DOHH2 (cell line): ENCODE data around the gene CDK5RAP2.

Experiments used
- EZH2phosphoT487 ChIP-seq: fragments of 200-600 bp; sonication (generic); IDR thresholded peaks from 2 replicates; pipeline ENCODE4 v1.6.1; 2017; ENCODE audit warnings: borderline replicate concordance, mild to moderate bottlenecking, antibody characterized with exemption, low read length, moderate library complexity, mixed read lengths
- TF ChIP-seq, protein P1 (sequence below): fragments of 200-600 bp; sonication (generic); IDR thresholded peaks from one replicate; pipeline ENCODE4 v1.5.1; 2014; ENCODE audit warnings: antibody characterized with exemption, mild to moderate bottlenecking, low read depth, low read length; ENCODE audit not compliant: poor library complexity, severe bottlenecking

DNA sequence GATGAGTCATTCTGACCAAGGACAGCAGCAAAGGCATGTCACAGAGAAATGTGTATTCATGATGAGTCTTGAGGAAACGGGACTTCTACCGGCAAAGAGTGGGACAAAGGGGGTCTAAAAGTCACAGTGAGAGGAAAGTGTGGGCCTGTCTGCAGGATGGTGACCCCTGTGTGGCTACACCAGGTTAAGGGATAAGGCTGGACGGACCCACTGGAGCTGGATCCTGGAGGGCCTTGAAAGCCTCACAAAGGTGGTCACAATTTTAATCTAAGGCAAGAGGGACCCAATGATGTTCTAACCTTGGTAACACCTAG is 176.5 kb downstream of the CDK5RAP2 start:
- TF ChIP-seq, protein P1, sequence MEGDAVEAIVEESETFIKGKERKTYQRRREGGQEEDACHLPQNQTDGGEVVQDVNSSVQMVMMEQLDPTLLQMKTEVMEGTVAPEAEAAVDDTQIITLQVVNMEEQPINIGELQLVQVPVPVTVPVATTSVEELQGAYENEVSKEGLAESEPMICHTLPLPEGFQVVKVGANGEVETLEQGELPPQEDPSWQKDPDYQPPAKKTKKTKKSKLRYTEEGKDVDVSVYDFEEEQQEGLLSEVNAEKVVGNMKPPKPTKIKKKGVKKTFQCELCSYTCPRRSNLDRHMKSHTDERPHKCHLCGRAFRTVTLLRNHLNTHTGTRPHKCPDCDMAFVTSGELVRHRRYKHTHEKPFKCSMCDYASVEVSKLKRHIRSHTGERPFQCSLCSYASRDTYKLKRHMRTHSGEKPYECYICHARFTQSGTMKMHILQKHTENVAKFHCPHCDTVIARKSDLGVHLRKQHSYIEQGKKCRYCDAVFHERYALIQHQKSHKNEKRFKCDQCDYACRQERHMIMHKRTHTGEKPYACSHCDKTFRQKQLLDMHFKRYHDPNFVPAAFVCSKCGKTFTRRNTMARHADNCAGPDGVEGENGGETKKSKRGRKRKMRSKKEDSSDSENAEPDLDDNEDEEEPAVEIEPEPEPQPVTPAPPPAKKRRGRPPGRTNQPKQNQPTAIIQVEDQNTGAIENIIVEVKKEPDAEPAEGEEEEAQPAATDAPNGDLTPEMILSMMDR, result no peak
- no peak for TF ChIP-seq EZH2phosphoT487
